GM12891 (cell line): ENCODE measurements around the gene CIAO2A.
"Not testable (repeated sequence)": the region's sequence is repeated elsewhere in the genome, so short reads cannot be mapped to it uniquely, and the experiment has no call there.

Experiments
- DNase-seq: peaks from one replicate; pipeline ENCODE4 v3.0.0; 2011; ENCODE audit warnings: low spot score; ENCODE audit not compliant: insufficient read length
- FAIRE-seq: peaks from 2 replicates; lab custom pipeline; 2011; peaks lifted over from hg19 to GRCh38; lab: Jason Lieb, UNC
- PAX5 ChIP-seq: IDR thresholded peaks from 2 replicates; pipeline ENCODE4 v1.6.1; 2011; ENCODE audit warnings: low read length, moderate library complexity, mild to moderate bottlenecking; ENCODE audit not compliant: insufficient read depth, severe bottlenecking
- POLR2A ChIP-seq: IDR thresholded peaks from 2 replicates; pipeline ENCODE4 v1.6.1; 2011; ENCODE audit warnings: low read depth, low read length, control low read depth
- POLR2AphosphoS5 ChIP-seq: IDR thresholded peaks from 2 replicates; pipeline ENCODE4 v1.6.1; 2011; ENCODE audit warnings: low read depth, low read length, control low read depth
- POU2F2 ChIP-seq: IDR thresholded peaks from 2 replicates; pipeline ENCODE4 v1.6.1; 2011; ENCODE audit warnings: low read depth, mild to moderate bottlenecking, control low read depth, low read length, moderate library complexity
- SPI1 ChIP-seq: IDR thresholded peaks from 2 replicates; pipeline ENCODE4 v1.6.1; 2011; ENCODE audit warnings: low read depth, low read length, control low read depth
- TAF1 ChIP-seq: IDR thresholded peaks from 2 replicates; pipeline ENCODE4 v1.6.1; 2011; ENCODE audit warnings: low read depth, low read length, control low read depth

The CIAO2A gene

GRCh38 chr15:64112904-64113303 is 19.3 kb upstream of the CIAO2A start:
- no peak for DNase-seq
- FAIRE-seq, result peak; percentile 26
- TF ChIP-seq POU2F2 (no peak), PAX5 (peak; percentile 73), TAF1 (no peak), POLR2AphosphoS5 (no peak)

GRCh38 chr15:64112073-64112772 is 18.6 kb upstream of the CIAO2A start:
- TF ChIP-seq POLR2AphosphoS5, result no peak
- no peak for TF ChIP-seq POLR2A
- no peak for TF ChIP-seq TAF1
- no peak for TF ChIP-seq POU2F2
- TF ChIP-seq SPI1, result no peak
- TF ChIP-seq PAX5, result no peak
- FAIRE-seq (peak; percentile 20), DNase-seq (no peak)

- peak; percentile 38 for FAIRE-seq
- TF ChIP-seq POLR2AphosphoS5 (no peak), POU2F2 (no peak), SPI1 (no peak), TAF1 (no peak), POLR2A (no peak), PAX5 (no peak)
Observed at GRCh38 chr15:64111679-64112050, 18.0 kb upstream of the CIAO2A start.

GRCh38 chr15:64110950-64111678 is 17.5 kb upstream of the CIAO2A start:
- peak; percentile 74 for FAIRE-seq
- TF ChIP-seq TAF1 (no peak), PAX5 (no peak), POLR2AphosphoS5 (no peak), POLR2A (no peak), POU2F2 (no peak), SPI1 (peak; percentile 63)
- DNase-seq, result no peak

More at GRCh38 chr15:64111679-64112050, 18.0 kb upstream of the CIAO2A start:
- DNase-seq, result no peak

GRCh38 chr15:64110108-64110701 is 16.6 kb upstream of the CIAO2A start:
- not testable (repeated sequence) for FAIRE-seq

GRCh38 chr15:64107337-64107736 is 13.7 kb upstream of the CIAO2A start:
- DNase-seq (no peak), FAIRE-seq (no peak)
- TF ChIP-seq PAX5 (no peak), POLR2A (no peak), POLR2AphosphoS5 (no peak), TAF1 (no peak), POU2F2 (no peak), SPI1 (no peak)

More at GRCh38 chr15:64110108-64110701, 16.6 kb upstream of the CIAO2A start:
- DNase-seq, result not testable (repeated sequence)

GRCh38 chr15:64105113-64105704 is 11.6 kb upstream of the CIAO2A start:
- FAIRE-seq, result no peak
- DNase-seq, result no peak
- TF ChIP-seq TAF1, result no peak
- no peak for TF ChIP-seq POLR2A
- TF ChIP-seq POU2F2, result no peak
- TF ChIP-seq SPI1, result no peak
- TF ChIP-seq POLR2AphosphoS5, result no peak
- no peak for TF ChIP-seq PAX5

GRCh38 chr15:64102497-64102896 is 8.9 kb upstream of the CIAO2A start:
- DNase-seq, result no peak
- TF ChIP-seq TAF1 (no peak), POU2F2 (no peak), SPI1 (no peak), PAX5 (no peak), POLR2AphosphoS5 (no peak), POLR2A (no peak)
- peak; percentile 9 for FAIRE-seq

- FAIRE-seq (no peak), DNase-seq (no peak)
- TF ChIP-seq TAF1 (no peak), POU2F2 (no peak), POLR2A (no peak), SPI1 (no peak), PAX5 (no peak)
Observed at GRCh38 chr15:64100958-64101357, 7.3 kb upstream of the CIAO2A start.
